D721Med (cell line): ENCODE data around the gene TDO2.

Experiments used
- DNase-seq: peaks from one replicate; pipeline ENCODE4 v3.0.0; 2011; ENCODE audit warnings: low spot score; ENCODE audit not compliant: insufficient read length
- FAIRE-seq: peaks from 2 replicates; lab custom pipeline; 2011; peaks lifted over from hg19 to GRCh38; lab: Jason Lieb, UNC
- TF ChIP-seq, protein P1 (sequence below): IDR thresholded peaks from 2 replicates; pipeline ENCODE4 v1.5.1; 2012; ENCODE audit warnings: mild to moderate bottlenecking, control low read depth; ENCODE audit not compliant: insufficient read depth; ENCODE audit errors: missing control alignments

Gene TDO2

DNA sequence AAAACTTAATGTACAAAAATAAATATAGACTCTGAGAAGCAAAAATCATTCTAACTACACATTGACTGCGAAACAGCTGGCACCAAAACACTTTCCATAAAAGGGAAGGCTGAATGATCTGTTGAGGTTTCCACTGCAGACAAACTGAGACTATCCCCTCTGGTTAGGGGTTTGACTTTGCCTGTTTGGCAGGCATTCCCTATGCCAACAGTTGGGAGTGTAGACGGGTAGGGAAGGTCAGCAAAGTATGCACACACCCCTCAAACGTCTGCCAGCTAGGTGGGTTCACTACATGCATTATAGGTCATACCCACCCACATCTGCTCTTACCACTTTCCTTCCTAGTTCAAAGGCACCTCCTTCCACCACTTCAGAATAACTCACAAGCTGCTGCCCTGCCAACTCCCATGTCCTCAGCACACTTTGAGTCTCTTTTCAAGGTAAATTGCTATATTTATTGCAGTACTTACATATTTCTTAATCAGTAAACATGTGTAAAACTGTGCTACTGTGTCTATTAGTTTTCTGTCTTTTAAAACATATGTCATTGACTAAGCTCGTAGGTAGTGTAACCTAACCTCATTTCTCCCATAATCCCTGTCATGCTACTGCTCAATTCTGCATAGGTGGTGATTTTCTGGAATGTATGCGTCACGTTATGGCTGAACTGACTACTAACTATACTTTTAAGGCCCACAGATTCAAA, 37.7 kb downstream of the TDO2 start:
- FAIRE-seq, result no peak
- no peak for DNase-seq
- TF ChIP-seq, protein P1, sequence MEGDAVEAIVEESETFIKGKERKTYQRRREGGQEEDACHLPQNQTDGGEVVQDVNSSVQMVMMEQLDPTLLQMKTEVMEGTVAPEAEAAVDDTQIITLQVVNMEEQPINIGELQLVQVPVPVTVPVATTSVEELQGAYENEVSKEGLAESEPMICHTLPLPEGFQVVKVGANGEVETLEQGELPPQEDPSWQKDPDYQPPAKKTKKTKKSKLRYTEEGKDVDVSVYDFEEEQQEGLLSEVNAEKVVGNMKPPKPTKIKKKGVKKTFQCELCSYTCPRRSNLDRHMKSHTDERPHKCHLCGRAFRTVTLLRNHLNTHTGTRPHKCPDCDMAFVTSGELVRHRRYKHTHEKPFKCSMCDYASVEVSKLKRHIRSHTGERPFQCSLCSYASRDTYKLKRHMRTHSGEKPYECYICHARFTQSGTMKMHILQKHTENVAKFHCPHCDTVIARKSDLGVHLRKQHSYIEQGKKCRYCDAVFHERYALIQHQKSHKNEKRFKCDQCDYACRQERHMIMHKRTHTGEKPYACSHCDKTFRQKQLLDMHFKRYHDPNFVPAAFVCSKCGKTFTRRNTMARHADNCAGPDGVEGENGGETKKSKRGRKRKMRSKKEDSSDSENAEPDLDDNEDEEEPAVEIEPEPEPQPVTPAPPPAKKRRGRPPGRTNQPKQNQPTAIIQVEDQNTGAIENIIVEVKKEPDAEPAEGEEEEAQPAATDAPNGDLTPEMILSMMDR, result no peak

DNA sequence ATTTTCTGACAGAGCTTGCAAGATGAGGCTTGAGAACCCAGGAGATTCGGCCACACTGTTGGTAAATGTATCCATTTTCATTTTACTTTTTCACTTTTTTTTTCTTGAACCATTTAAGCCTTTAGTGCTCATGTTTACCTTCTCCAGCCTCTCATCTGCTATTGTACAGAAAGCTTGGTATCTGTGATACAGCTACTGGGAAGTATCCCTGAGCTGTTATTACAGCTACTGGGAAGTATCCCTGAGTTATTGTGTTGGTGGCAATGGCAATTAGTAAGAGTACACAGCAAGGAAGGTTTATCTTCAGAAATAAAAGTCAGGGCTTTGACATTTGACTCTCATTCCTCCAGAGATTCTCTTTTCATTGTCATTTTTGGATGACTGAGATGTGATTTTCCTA, 38.3 kb downstream of the TDO2 start:
- FAIRE-seq (no peak), DNase-seq (no peak)
- TF ChIP-seq, protein P1, result no peak

DNA sequence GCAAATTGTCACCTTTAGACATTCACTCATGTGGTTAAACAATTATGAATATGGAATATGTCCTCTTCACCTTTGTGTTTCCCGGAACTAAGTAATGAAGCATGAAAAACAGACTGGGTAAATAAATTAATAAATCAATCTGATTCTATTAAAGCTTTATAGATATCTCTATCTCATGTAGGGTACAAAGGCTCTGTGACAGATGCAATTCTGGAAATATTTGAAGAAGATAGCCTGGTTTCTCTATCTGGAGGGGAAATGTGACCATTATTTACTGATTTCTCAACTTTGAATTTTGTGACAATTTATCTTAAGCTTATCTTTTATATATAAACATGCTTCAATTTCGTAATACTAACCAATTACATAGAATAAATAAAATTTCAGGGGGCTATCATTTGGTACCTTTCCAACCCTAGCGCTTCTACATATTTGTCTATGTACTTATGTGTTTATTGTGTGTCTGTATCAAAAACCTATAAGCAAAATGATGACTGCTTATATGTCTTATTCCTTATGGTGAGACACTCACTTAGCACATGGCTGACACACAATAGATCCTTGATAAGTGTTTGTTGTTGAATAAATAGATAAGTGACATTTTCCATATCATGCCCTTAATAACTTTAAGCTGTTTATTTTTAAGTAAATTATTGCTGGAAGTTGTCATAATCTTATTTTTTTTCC, 40.3 kb downstream of the TDO2 start:
- TF ChIP-seq, protein P1, result no peak
- no peak for DNase-seq
- no peak for FAIRE-seq

DNA sequence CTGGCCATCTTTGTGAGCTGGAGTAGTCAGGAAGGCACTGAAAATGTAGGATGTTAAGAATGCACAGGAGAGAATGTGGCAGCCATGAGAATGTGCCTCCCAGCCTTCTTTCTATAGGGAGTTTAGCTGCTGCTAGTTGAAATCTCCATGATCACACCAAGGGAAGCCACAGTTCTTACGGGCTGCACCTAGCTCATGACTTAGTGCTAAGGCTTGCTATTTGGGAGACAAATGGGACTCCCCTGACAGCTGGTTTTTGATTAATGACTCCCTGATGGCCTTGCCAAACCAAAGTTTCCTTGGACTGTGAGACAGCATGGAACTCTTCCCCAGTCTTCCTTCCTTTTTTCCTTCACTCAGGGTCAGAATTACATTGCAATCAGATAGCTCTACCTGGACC, 41.0 kb downstream of the TDO2 start:
- DNase-seq (no peak), FAIRE-seq (no peak)
- TF ChIP-seq, protein P1, result no peak

DNA sequence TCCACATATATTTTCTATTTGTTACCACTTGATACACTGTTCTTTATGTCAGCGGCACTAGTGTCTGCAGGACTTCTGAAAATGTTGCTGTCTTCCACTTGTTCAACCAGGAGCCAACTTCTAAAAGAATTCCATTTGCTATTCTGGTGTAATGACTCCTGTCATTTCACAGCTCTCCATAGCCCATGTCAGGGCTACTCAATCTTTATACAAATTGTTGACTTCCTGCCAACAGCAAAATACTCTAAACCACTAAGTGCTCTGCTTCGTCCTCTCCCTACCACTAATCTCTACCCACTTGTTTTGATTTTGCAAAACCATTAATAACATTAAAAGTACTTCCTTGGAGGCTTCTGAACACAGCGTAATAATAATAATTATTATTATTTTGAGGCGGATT, 43.0 kb downstream of the TDO2 start:
- FAIRE-seq (no peak), DNase-seq (no peak)
- TF ChIP-seq, protein P1, result no peak

DNA sequence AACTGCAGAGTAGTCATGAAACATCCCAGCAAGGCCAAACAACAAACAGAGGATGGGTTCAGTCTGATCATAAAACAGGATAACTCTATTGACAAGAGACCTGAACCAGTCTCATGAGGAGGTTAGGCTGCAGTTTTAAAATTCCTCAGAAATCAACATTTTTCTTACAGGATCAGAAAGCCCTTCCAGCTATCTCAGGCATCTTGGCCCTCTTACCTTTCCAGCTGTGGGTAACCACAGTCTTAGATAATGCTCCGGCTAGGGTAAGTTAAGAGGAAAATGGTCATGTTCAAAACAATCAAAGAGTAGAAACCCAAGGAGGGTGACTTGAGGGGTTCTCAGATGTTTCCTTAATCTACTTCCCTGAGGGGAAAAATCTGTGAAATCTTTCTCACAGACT, 45.0 kb downstream of the TDO2 start:
- no peak for FAIRE-seq
- DNase-seq, result no peak
- TF ChIP-seq, protein P1, result no peak

DNA sequence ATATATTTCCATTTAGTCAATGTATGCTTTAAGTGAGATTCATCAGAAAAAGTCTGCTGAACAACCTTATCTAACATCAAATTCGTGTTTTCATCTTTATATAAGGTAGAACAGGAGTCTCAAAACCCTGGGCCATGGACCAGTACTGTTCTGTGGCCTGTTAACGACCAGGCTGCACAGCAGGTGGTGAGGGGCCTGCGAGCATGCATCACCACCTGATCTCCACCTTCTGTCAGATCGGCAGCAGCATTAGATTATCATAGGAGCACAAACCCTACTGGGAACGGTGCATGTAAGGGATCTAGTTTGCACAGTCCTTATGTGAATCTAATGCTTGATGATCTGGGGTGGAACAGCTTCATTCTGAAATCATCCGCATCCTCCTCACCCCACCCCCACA, 47.0 kb downstream of the TDO2 start:
- no peak for DNase-seq
- TF ChIP-seq, protein P1, result no peak
- no peak for FAIRE-seq
